HG03432 (cell line): ENCODE results near the gene SLC25A18.
A peak's percentile ranks its signal among the peaks of the same experiment; 100 is the strongest.
"Not testable (repeated sequence)": the region's sequence is repeated elsewhere in the genome, so short reads cannot be mapped to it uniquely, and the experiment has no call there.

Experiments used
- ATAC-seq: cut with Tn5 transposase; IDR thresholded peaks from one replicate; pipeline ENCODE4 v1.9.1; 2021; ENCODE audit warnings: mild to moderate bottlenecking, moderate library complexity; ENCODE audit not compliant: unreplicated experiment

The SLC25A18 gene

GRCh38 chr22:17603668-17604067 lies 40.4 kb downstream of the SLC25A18 start:
- no peak for ATAC-seq

GRCh38 chr22:17606496-17606895 lies 43.2 kb downstream of the SLC25A18 start:
- no peak for ATAC-seq

GRCh38 chr22:17607891-17608521 lies 44.7 kb downstream of the SLC25A18 start:
- no peak for ATAC-seq

GRCh38 chr22:17612057-17612456 lies 48.8 kb downstream of the SLC25A18 start:
- ATAC-seq, result no peak

- ATAC-seq, result no peak
Observed at GRCh38 chr22:17613280-17613679, 50.0 kb downstream of the SLC25A18 start.

- ATAC-seq, result no peak
Observed at GRCh38 chr22:17627961-17628405, 64.7 kb downstream of the SLC25A18 start.

GRCh38 chr22:17628406-17629172 lies 65.3 kb downstream of the SLC25A18 start, which contains the start of gene ATP6V1E1:
ATP6V1E1 (minus strand) TSS chr22:17628749; CDS start chr22:17628635, 114 bp downstream.
- peak; percentile 100 for ATAC-seq

GRCh38 chr22:17629173-17629489 lies 65.8 kb downstream of the SLC25A18 start:
- no peak for ATAC-seq

- no peak for ATAC-seq
Observed at GRCh38 chr22:17629641-17630040, 66.3 kb downstream of the SLC25A18 start.

- no peak for ATAC-seq
Observed at GRCh38 chr22:17631076-17631565, 67.8 kb downstream of the SLC25A18 start.

GRCh38 chr22:17633217-17633997 lies 70.1 kb downstream of the SLC25A18 start:
- no peak for ATAC-seq

- no peak for ATAC-seq
Observed at GRCh38 chr22:17633998-17634323, 70.7 kb downstream of the SLC25A18 start.

GRCh38 chr22:17634696-17635095 lies 71.4 kb downstream of the SLC25A18 start:
- no peak for ATAC-seq

GRCh38 chr22:17636850-17637249 lies 73.6 kb downstream of the SLC25A18 start:
- ATAC-seq, result not testable (repeated sequence)

GRCh38 chr22:17637490-17638181 lies 74.3 kb downstream of the SLC25A18 start:
- no peak for ATAC-seq

GRCh38 chr22:17638182-17638431 lies 74.8 kb downstream of the SLC25A18 start:
- peak; percentile 14 for ATAC-seq

- peak; percentile 94 for ATAC-seq
Observed at GRCh38 chr22:17638432-17639246, 75.3 kb downstream of the SLC25A18 start, which contains the start of gene BCL2L13. BCL2L13 (plus strand) TSS chr22:17638757; CDS start chr22:17655712, 16,955 bp downstream.

- ATAC-seq, result no peak
Observed at GRCh38 chr22:17639247-17639741, 76.0 kb downstream of the SLC25A18 start.
